ENCODE measurements around the gene CDK14.

DNA sequence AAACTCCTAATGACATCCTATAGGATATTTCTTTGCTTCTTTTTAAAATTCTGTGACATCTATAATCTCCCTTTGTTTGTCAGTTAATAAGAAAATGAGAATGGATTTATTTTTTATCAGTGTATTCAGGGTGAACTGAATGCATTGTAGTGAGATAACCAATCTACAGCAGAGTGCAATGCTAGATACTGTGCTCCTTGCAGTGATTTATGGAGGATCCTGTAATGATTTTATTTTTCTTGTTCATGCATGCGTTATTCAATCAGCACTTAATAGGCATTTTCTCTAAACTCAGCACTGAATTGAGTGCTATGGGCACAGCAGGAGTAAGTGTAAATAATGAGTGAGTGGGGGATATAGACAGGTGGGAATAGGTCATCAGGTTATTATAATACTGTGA is 253.9 kb downstream of the CDK14 start:
- no peak for TF ChIP-seq POLR2A (IDR thresholded peaks at IDR 0.05)
- no peak for TF ChIP-seq CTCF (IDR thresholded peaks at IDR 0.05)
